SK-N-SH treated with all-trans-retinoic acid at 6 μM for 48 hours (cell line): ENCODE data around the gene SMC1B.

ENCODE experiments used
- ESRRG ChIP-seq: fragments of 250-450 bp; sonication (Bioruptor Pico); IDR thresholded peaks from 2 replicates; pipeline ENCODE4 v1.6.1; 2021; ENCODE audit warnings: mild to moderate bottlenecking
- GLIS3 ChIP-seq: fragments of 250-450 bp; sonication (Bioruptor Pico); IDR thresholded peaks from 2 replicates; pipeline ENCODE4 v1.5.0; 2020; ENCODE audit warnings: mild to moderate bottlenecking, moderate library complexity
- RARB ChIP-seq: fragments of 250-450 bp; sonication (Bioruptor Pico); IDR thresholded peaks from 2 replicates; pipeline ENCODE4 v1.8.0; 2021; ENCODE audit warnings: mild to moderate bottlenecking, moderate library complexity
- TCF4 ChIP-seq: fragments of 250-450 bp; sonication (Bioruptor Pico); IDR thresholded peaks from 2 replicates; pipeline ENCODE4 v1.8.0; 2021; ENCODE audit warnings: mild to moderate bottlenecking, moderate library complexity, borderline replicate concordance
- ZC3H10 ChIP-seq: fragments of 250-450 bp; sonication (Bioruptor Pico); IDR thresholded peaks from 2 replicates; pipeline ENCODE4 v1.5.1; 2021; ENCODE audit warnings: mild to moderate bottlenecking, moderate library complexity
- ZFP3 ChIP-seq: fragments of 250-450 bp; sonication (Bioruptor Pico); IDR thresholded peaks from 2 replicates; pipeline ENCODE4 v1.5.0; 2020; ENCODE audit warnings: mild to moderate bottlenecking, moderate library complexity
- ZFP30 ChIP-seq: fragments of 450-650 bp; formaldehyde crosslinking; IDR thresholded peaks from 2 replicates; pipeline ENCODE4 v1.5.0; 2022; ENCODE audit warnings: mild to moderate bottlenecking, moderate library complexity
- ZNF565 ChIP-seq: fragments of 450-650 bp; formaldehyde crosslinking; conservative IDR thresholded peaks from 2 replicates; pipeline ENCODE4 v1.5.0; 2020; ENCODE audit warnings: low read depth, mild to moderate bottlenecking, moderate library complexity
- ZNF8 ChIP-seq: fragments of 450-650 bp; formaldehyde crosslinking; IDR thresholded peaks from 2 replicates; pipeline ENCODE4 v1.5.0; 2020; ENCODE audit warnings: mild to moderate bottlenecking, moderate library complexity
- TF ChIP-seq, protein P1 (sequence below): fragments of 250-450 bp; sonication (Bioruptor Pico); IDR thresholded peaks from 2 replicates; pipeline ENCODE4 v1.5.1; 2020; ENCODE audit warnings: low read depth, mild to moderate bottlenecking, moderate library complexity
- TF ChIP-seq, protein P2 (sequence below): fragments of 250-450 bp; sonication (Bioruptor Pico); IDR thresholded peaks from 2 replicates; pipeline ENCODE4 v1.8.0; 2020; ENCODE audit warnings: mild to moderate bottlenecking, moderate library complexity, borderline replicate concordance

DNA sequence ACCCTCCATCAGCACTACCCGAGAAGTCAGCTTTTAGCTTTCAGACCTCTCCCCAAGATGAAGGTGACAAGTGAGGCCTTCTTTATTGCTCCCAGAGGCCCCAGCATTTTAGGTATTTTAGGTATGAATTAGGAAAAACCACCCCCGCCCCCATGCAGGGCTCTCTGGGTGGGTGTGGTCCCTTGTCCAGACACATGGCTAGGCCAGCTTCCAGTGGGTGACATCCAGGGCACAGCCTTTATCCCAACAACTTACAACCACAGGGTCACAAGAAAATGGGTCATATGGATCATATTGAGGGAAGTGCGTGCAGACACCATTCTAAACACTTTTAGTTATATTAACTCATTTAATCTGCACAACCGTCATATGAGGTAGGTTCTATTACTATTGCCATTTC lies 42.2 kb upstream of the SMC1B start:
- no peak for TF ChIP-seq RARB
- no peak for TF ChIP-seq ZNF565 (CRISPR knock-in tag)
- no peak for TF ChIP-seq ZC3H10 (CRISPR knock-in tag)
- no peak for TF ChIP-seq ZFP3 (CRISPR knock-in tag)
- TF ChIP-seq ZNF8 (CRISPR knock-in tag), result no peak
- TF ChIP-seq, protein P1, sequence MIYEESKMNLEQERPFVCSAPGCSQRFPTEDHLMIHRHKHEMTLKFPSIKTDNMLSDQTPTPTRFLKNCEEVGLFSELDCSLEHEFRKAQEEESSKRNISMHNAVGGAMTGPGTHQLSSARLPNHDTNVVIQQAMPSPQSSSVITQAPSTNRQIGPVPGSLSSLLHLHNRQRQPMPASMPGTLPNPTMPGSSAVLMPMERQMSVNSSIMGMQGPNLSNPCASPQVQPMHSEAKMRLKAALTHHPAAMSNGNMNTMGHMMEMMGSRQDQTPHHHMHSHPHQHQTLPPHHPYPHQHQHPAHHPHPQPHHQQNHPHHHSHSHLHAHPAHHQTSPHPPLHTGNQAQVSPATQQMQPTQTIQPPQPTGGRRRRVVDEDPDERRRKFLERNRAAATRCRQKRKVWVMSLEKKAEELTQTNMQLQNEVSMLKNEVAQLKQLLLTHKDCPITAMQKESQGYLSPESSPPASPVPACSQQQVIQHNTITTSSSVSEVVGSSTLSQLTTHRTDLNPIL (CRISPR knock-in tag), result no peak
- no peak for TF ChIP-seq ESRRG (CRISPR knock-in tag)
- TF ChIP-seq ZFP30, result no peak
- TF ChIP-seq, protein P2, sequence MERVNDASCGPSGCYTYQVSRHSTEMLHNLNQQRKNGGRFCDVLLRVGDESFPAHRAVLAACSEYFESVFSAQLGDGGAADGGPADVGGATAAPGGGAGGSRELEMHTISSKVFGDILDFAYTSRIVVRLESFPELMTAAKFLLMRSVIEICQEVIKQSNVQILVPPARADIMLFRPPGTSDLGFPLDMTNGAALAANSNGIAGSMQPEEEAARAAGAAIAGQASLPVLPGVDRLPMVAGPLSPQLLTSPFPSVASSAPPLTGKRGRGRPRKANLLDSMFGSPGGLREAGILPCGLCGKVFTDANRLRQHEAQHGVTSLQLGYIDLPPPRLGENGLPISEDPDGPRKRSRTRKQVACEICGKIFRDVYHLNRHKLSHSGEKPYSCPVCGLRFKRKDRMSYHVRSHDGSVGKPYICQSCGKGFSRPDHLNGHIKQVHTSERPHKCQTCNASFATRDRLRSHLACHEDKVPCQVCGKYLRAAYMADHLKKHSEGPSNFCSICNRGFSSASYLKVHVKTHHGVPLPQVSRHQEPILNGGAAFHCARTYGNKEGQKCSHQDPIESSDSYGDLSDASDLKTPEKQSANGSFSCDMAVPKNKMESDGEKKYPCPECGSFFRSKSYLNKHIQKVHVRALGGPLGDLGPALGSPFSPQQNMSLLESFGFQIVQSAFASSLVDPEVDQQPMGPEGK (CRISPR knock-in tag), result no peak
- TF ChIP-seq GLIS3 (CRISPR knock-in tag), result no peak
- no peak for TF ChIP-seq TCF4 (CRISPR knock-in tag)
